Hematopoietic multipotent progenitor cell treated with erythropoietin and hydrocortisone succinate and interleukin-3 and kit ligand, for 17 days (in vitro differentiated cells): Measurements from ENCODE around the gene SGPL1.
"Not testable (repeated sequence)": the region's sequence is repeated elsewhere in the genome, so short reads cannot be mapped to it uniquely, and the experiment has no call there.

Source experiments
- DNase-seq: peaks from one replicate; pipeline ENCODE4 v3.0.0-alpha.2; 2015; ENCODE audit warnings: low spot score

Gene SGPL1

GRCh38 chr10:70815504-70816219 is at the start of gene SGPL1:
SGPL1 (plus strand) TSS chr10:70815948; CDS start chr10:70816854, 906 bp downstream.
- peak; percentile 44 for DNase-seq

GRCh38 chr10:70768026-70768685 is 47.6 kb upstream of the SGPL1 start:
- DNase-seq = not testable (repeated sequence)

GRCh38 chr10:70769121-70769520 is 46.6 kb upstream of the SGPL1 start:
- no peak for DNase-seq

- DNase-seq = no peak
Observed at GRCh38 chr10:70770001-70770400, 45.7 kb upstream of the SGPL1 start.

- not testable (repeated sequence) for DNase-seq
Observed at GRCh38 chr10:70770516-70770915, 45.2 kb upstream of the SGPL1 start.

- DNase-seq = no peak
Observed at GRCh38 chr10:70771311-70772194, 44.2 kb upstream of the SGPL1 start.

GRCh38 chr10:70772627-70773026 is 43.1 kb upstream of the SGPL1 start:
- DNase-seq = no peak

- no peak for DNase-seq
Observed at GRCh38 chr10:70773461-70773860, 42.3 kb upstream of the SGPL1 start.

- no peak for DNase-seq
Observed at GRCh38 chr10:70773965-70774809, 41.6 kb upstream of the SGPL1 start.

GRCh38 chr10:70774810-70775678 is 40.7 kb upstream of the SGPL1 start:
- no peak for DNase-seq

GRCh38 chr10:70775679-70776454 is 39.9 kb upstream of the SGPL1 start:
- no peak for DNase-seq

- DNase-seq = no peak
Observed at GRCh38 chr10:70776455-70777005, 39.2 kb upstream of the SGPL1 start.

- DNase-seq = no peak
Observed at GRCh38 chr10:70777063-70777875, 38.5 kb upstream of the SGPL1 start.

GRCh38 chr10:70778267-70778924 is 37.4 kb upstream of the SGPL1 start:
- DNase-seq = no peak

GRCh38 chr10:70779088-70779487 is 36.7 kb upstream of the SGPL1 start:
- DNase-seq = no peak

- DNase-seq = no peak
Observed at GRCh38 chr10:70779511-70780369, 36.0 kb upstream of the SGPL1 start.

- DNase-seq = no peak
Observed at GRCh38 chr10:70780370-70780760, 35.4 kb upstream of the SGPL1 start.
